ENCODE measurements around the gene TM2D1. TPM values are rescaled to one million over a fixed set of nuclear protein-coding genes. Genes with fewer than 3 reads are reported as not detected.

TM2D1 gene
- total and polyA plus RNA-seq, 9 of the 15 experiments (the other 6 are each of a cell fraction or from before 2014, with no cell fraction given) = 24.5 to 65.2 (median 47.7) TPM

DNA sequence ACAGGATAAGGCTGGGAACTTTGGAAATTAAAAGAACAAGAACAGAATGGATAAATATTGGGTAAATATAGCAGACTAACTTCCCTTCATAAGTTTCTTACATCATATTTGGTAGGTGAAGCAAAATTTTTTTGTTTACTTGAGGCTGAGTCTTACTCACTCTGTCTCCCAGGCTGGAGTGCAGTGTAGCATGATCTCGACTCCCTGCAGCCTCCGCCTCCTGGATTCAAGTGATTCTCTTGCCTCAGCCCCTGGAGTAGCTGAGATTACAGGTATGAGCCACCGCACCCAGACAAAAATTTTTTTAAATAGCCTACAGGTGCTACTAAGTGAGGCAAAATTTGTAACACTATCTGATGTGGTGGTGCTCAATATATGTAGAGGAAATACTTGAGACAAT, 50.7 kb downstream of the TM2D1 start:
- Histone ChIP-seq H3K9ac (ENCODE audit: insufficient read depth in 1 of 2, low read depth in 2 of 2, low read length in 2 of 2) (no peak overlapping the region), H3K9me3 (replicated peaks; ENCODE audit: control insufficient read depth, insufficient read depth, low read depth, low read length) (no peaks in the 10 kb centered on the region), H3K79me2 (ENCODE audit: control insufficient read depth, insufficient read depth, low read length) (no peaks in the 10 kb centered on the region), H3K27me3 (ENCODE audit: control insufficient read depth in 2 of 2, insufficient read depth in 2 of 2, low read length in 2 of 2) (0 out of 5 replicates have a peak, but pooled peaks cover 0 to 3% of the 10 kb centered on the region in 2 experiments), H4K20me1 (replicated peaks; ENCODE audit: control insufficient read depth, insufficient read depth, low read length) (no peaks in the 10 kb centered on the region), H3K9me1 (ENCODE audit: control insufficient read depth, insufficient read depth, low read length) (no peaks in the 10 kb centered on the region), H2AFZ (ENCODE audit: low read depth, low read length) (no peak overlapping the region), H3K4me1 (replicated peaks in 1 of 2; ENCODE audit: control insufficient read depth in 2 of 2, insufficient read depth in 2 of 2, low read length in 2 of 2) (no peaks in the 10 kb centered on the region), H3K4me2 (ENCODE audit: insufficient read depth, low read length) (no peak overlapping the region), H3K27ac (ENCODE audit: extremely low read depth, low read depth, low read length) (no peak overlapping the region), H3K4me3 (no peak overlapping the region), H3K36me3 (ENCODE audit: control insufficient read depth, insufficient read depth, low read length) (no peaks in the 10 kb centered on the region)
- no TSS peak for BruUV-seq (replicated peaks)
- no peak for DNase-seq (ENCODE audit: extremely low read depth in 1 of 4, low spot score in 3 of 4)
- in situ Hi-C loops (cut with MboI) = no loop called here
- FAIRE-seq = no peak
- CTCF ChIA-PET (ENCODE audit: low intra/inter-chr PET ratio) = no interaction called here
- TF ChIP-seq CREBBP (IDR thresholded peaks at IDR 0.05; ENCODE audit: low read depth, low read length) = no peak
- no peak for TF ChIP-seq HDAC1 (IDR thresholded peaks at IDR 0.05)
- TF ChIP-seq, protein P1, sequence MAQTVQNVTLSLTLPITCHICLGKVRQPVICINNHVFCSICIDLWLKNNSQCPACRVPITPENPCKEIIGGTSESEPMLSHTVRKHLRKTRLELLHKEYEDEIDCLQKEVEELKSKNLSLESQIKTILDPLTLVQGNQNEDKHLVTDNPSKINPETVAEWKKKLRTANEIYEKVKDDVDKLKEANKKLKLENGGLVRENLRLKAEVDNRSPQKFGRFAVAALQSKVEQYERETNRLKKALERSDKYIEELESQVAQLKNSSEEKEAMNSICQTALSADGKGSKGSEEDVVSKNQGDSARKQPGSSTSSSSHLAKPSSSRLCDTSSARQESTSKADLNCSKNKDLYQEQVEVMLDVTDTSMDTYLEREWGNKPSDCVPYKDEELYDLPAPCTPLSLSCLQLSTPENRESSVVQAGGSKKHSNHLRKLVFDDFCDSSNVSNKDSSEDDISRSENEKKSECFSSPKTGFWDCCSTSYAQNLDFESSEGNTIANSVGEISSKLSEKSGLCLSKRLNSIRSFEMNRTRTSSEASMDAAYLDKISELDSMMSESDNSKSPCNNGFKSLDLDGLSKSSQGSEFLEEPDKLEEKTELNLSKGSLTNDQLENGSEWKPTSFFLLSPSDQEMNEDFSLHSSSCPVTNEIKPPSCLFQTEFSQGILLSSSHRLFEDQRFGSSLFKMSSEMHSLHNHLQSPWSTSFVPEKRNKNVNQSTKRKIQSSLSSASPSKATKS (CRISPR knock-in tag; IDR thresholded peaks at IDR 0.05) = no peak
- TF ChIP-seq FOXP4 (CRISPR knock-in tag; IDR thresholded peaks at IDR 0.05; ENCODE audit: borderline replicate concordance) = no peak
- TF ChIP-seq, protein P2, sequence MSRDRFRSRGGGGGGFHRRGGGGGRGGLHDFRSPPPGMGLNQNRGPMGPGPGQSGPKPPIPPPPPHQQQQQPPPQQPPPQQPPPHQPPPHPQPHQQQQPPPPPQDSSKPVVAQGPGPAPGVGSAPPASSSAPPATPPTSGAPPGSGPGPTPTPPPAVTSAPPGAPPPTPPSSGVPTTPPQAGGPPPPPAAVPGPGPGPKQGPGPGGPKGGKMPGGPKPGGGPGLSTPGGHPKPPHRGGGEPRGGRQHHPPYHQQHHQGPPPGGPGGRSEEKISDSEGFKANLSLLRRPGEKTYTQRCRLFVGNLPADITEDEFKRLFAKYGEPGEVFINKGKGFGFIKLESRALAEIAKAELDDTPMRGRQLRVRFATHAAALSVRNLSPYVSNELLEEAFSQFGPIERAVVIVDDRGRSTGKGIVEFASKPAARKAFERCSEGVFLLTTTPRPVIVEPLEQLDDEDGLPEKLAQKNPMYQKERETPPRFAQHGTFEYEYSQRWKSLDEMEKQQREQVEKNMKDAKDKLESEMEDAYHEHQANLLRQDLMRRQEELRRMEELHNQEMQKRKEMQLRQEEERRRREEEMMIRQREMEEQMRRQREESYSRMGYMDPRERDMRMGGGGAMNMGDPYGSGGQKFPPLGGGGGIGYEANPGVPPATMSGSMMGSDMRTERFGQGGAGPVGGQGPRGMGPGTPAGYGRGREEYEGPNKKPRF (IDR thresholded peaks at IDR 0.05; ENCODE audit: low read depth, low read length) = no peak
- TF ChIP-seq YBX1 (IDR thresholded peaks at IDR 0.05) = no peak
- TF ChIP-seq, protein P3, sequence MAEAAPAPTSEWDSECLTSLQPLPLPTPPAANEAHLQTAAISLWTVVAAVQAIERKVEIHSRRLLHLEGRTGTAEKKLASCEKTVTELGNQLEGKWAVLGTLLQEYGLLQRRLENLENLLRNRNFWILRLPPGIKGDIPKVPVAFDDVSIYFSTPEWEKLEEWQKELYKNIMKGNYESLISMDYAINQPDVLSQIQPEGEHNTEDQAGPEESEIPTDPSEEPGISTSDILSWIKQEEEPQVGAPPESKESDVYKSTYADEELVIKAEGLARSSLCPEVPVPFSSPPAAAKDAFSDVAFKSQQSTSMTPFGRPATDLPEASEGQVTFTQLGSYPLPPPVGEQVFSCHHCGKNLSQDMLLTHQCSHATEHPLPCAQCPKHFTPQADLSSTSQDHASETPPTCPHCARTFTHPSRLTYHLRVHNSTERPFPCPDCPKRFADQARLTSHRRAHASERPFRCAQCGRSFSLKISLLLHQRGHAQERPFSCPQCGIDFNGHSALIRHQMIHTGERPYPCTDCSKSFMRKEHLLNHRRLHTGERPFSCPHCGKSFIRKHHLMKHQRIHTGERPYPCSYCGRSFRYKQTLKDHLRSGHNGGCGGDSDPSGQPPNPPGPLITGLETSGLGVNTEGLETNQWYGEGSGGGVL (CRISPR knock-in tag; IDR thresholded peaks at IDR 0.05) = no peak
- TF ChIP-seq, protein P4, sequence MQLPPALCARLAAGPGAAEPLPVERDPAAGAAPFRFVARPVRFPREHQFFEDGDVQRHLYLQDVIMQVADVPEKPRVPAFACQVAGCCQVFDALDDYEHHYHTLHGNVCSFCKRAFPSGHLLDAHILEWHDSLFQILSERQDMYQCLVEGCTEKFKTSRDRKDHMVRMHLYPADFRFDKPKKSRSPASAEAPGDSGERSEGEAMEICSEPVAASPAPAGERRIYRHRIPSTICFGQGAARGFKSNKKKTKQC (CRISPR knock-in tag; IDR thresholded peaks at IDR 0.05) = no peak
- no peak for TF ChIP-seq HIVEP1 (CRISPR knock-in tag; IDR thresholded peaks at IDR 0.05)
- TF ChIP-seq KDM4B (IDR thresholded peaks at IDR 0.05; ENCODE audit: borderline replicate concordance in 2 of 2, low read depth in 1 of 2) = no peak
- TF ChIP-seq SRSF9 (IDR thresholded peaks at IDR 0.05; ENCODE audit: borderline replicate concordance, low read depth, low read length) = no peak
- no peak for TF ChIP-seq JUND (IDR thresholded peaks at IDR 0.05; ENCODE audit: borderline replicate concordance, low read depth, low read length)
- no peak for TF ChIP-seq JUND (tag; IDR thresholded peaks at IDR 0.05; ENCODE audit: borderline replicate concordance, low read depth, low read length)
- TF ChIP-seq ZNF212 (CRISPR knock-in tag; IDR thresholded peaks at IDR 0.05) = no peak
- intact Hi-C loops (cut with micrococcal nuclease) = loop anchor here (10.0 kb wide), 1 partner anchor 61 kb away; no protein-coding TSS in a partner anchor
- no peak for ATAC-seq
- POLR2A ChIA-PET = interaction anchor here (1.9 kb wide), 1 partner anchor 10 kb away, joined by 4 read pairs; no protein-coding TSS in a partner anchor
- WGBS (ENCODE audit: insufficient coverage, low coverage, missing lambda C conversion rate) = 29% methylated on average over 3 of the region's 3 CpGs

Data from K562 (cell line).